Stimulated activated CD4-positive, alpha-beta T cell treated with anti-CD3 and anti-CD28 coated beads, Interleukin-1b, Interleukin-23, amount 100 ng/mL, for 1 hour (primary cell): Measurements from ENCODE around the gene CACNA1C.

Source experiments
- DNase-seq, 2 donors: peaks; one replicate each; pipeline ENCODE4 v3.0.0-alpha.2; 2020; ENCODE audit warnings: low read depth in 2 of 2

CACNA1C gene

DNA sequence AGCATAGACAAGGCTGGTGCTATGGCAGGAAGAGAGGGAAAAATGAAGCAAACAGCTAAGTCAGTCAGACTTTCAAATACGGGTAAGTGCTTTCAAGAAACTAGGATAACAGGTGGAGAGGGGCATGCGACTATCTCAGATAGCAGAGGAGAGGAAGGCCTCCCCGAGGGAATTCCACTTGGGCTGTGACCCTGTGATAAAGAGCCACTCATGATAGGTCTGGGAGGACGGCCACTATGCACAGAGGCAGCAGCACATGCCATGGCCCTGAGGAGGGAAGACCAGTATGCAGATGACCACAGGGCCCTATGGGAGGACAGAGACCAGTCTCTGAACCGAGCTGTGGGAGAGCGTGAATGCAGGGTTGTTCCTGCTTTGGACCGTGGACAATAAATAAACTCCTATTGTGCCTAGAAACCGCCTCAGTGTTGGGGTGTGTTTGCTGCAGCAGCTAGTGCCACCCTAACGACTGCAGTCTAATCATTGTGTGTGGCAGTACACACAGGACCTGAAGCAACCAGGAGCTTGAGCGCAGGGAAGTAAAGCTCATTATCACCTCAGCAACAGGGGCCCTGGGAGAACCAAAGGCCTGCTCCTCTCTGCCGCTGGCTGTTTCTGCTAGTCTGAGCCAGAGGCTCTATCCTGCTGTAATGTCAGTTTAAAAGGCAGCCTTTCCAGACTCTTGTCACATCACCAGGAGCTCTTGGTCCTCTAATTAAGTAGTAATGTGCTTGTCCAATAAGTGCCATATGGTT is 119.1 kb downstream of the CACNA1C start:
- DNase-seq = no peak

DNA sequence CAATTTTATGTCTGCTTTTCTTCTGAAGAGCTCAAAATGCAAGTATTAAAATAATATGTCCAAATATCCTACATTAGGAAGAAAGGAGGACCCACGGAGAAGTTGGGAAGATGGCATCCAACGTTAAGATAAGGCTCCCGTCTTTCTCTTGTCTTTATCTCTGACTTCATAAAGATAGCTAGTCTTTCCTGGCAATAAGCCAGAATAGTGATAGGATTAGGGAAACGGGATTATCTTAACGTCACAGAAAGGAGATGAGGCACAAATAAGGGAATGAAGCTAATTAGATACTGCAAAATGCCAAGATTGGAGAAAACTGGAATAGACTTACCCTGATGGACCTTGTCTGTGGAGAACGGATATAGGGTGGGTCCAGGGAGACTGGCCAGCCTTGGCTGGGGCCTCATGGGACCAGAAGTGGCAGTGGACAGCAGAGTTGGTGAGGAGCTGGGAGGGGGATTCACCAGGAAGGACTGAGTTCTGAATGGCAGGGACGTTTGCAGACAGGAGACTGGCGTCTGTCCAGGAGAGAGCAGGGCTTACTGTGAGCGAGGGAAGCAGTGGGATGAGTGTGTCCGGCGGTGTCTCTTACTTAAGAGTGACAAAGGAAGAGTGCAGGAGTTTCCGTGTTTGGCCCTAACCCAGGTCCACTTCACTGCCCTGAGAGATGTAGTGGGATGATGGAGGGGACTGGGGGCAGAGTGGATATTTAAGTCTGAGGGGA is 119.9 kb downstream of the CACNA1C start:
- no peak for DNase-seq

DNA sequence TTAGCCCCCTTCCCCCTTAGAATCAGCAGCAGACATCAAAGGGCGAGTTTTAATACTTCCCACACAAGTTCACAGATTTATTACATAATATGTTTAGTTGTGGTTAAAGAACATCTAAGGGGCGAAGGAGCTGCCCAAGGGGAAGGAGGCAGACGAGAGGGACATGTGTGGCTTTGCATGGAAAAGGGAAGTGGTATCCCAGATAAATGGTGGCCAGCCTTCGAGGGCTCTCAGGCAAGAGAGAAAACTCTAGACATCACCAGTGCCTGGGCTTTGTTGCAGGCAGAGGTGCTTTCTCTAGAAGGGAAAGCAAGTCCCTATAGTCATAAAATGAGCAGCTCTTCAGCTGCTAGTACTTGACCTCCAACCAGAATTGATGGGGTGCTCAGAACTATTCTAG is 121.2 kb downstream of the CACNA1C start:
- DNase-seq = no peak

DNA sequence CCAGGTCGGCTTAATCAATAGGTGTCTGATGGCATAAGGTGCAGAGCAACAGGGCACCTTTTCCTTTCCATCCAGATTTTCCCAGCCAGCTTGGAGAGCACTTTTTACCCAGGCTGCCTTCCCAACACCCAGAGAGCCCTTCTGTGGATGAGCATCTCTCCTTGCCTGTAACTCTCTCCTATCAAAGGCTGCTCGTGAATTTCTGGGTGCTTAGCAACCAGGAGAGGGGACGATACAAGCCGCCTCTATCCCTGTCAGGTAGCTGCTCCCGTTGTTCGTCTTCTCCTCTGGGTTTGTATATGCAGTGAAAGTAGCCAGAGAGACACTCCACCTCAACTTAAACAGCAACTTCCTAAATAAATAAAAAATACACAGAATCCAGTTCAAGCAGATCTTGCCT is 124.2 kb downstream of the CACNA1C start:
- DNase-seq = no peak

DNA sequence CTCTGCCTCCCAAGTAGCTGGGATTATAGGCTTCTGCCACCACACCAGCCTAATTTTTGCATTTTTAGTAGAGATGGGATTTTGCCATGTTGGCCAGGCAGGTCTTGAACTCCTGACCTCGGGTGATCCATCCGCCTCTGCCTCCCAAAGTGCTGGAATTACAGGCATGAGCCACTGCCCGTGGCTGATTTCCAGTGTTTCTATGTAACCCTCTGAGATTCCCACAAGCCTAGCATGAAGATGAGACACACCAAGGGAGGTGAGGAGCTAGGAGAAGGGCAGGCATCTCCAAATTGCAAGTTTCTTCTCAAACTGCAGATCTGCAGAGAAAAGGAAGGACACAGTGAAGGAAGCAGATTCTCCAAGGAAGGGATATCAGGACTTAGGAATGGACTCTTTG is 125.0 kb downstream of the CACNA1C start:
- no peak for DNase-seq

DNA sequence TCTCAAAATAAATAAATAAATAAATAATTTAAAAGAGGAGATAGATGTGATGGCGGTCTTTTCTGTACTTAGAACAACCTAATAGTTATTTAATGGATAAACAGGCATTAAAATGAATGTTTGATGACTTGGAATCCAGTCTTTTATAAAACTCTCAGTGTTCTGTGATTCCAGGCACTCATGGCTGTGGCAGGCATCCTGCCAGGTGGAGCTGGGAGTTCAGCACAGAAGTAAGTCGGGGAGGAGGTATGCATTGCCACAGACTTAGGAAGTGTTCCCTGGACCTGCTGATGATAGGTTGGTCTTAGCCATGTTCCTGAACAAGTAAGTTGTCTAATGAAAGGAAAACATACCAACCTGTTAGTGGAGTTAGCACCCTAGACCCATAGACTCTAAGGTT is 126.3 kb downstream of the CACNA1C start:
- DNase-seq = no peak

DNA sequence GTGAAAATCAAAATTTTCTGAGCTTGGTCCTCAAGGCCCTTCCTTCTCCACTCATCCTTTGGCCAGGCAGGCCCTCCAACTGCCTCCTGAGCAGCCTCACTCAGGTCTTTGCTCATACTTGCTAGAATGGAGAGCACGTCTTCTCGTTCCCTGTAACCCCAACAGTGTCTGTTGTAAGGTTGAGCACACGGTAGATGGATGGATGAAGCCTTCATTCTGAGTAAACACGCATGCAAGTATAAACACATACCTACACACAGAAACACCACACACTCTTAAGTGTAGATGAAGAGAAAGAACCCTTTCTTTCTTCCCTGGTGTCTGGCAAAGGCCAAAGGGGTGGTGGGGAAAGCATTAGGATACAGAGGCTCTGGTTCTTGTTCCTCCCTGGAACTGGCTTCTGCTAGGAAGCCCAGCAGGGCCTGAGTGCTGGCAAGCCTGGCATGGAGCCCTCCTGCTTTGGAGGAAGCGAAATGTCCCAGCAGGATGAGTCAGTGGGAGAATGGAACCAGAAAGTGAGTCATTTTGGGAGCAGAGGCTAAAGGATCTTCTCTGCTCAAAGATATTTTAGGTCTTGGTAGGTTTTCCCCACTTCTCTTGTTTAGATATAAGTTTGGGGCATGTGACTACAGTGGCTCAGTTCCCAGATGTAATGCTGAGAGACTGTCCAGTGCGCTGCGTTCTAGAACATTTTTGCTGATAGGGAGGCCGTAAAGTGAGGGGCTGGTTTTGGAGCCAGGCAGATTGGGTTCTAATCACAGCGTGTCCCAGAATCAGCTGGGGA is 127.4 kb downstream of the CACNA1C start:
- DNase-seq = no peak

DNA sequence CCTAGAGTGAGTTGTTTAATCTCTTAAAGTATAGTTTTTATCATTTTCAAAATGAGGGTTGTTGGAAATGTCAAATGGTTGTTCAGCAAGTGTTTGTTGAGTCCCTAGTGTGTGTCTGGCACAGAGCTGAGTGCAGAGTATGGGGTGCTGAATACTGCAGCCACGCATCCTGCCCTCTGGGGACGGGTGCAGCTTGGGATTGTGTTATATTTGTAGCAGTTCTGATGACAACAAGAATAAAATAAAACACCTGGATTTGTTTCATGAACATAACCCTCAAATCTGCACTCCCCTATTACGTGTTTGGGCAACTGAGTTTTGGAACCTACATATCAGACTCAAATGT is 127.9 kb downstream of the CACNA1C start:
- no peak for DNase-seq

DNA sequence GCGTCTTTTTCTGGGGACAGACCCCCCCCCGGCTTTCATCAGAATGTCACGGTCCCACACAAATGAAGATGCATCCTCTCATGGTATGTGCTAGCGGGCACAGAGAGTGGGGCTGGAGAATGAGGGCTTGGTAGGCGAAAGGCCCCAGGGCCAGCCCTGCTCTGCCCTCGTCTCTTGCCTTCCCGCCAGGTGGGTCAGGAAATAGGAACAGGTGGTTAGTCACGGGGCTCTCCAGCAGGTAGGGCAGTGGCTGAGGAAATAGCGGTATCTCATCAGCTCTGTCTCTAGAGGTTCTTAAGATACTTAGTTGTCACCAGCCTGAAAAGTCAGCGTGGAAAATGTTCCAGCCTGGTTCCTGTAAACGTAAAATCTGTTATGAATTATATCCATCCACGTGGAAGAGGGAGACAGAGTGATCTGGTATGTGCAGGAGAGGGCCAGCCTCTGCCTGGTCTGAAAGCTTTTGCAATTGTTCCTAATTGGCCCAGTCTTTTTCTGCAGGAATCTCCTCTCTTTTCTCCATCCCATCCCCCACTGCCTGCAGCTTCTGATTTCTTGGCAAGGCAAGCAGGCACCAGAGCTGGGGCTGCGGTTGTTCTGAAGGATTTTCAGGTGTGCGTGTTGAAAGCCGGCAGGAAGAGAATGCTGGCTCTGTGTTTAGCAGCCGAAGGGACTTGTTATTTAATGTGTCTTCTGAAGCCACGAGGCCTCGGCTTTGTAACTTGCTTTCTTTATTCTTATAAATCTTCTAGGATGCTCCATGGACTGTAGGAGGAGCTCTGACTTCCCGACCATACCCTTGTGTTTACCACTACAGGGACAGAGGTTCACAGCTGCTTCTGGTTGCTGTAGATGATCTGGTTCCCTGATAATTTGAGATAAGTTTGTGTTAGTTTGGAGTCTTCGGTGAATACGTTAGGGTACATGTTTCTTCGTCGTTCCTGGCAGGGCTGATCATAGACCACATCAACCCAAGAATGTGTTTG is 131.1 kb downstream of the CACNA1C start:
- DNase-seq = no peak

DNA sequence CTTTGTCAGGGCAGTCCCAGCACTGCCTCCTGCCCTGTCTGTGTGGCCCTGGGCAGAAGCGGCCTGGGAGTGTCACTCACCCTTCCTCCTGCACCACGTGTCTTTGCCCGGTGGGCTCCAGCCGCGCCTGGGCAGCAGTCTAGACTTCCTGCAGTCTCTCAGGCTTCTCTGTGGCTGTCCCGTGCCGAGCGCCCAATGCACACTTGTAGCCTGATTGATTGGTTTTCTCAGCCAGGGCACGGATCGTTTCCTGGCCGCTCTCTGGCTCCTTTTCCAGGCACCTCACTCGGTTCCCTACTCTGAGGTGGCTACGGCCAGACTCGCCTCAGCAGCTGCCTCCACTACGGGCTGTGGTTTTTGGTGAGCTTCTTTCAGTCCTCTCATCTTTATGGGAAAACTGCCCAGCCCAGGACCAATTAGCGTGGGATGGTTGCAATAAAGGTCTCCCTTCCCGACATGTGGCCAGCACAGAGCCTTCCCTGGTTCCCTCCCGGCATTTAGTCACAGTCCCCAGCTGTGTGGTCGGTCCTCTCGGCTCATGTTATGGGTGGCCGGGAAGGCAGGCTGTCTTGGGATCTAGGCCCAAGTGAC is 133.1 kb downstream of the CACNA1C start:
- DNase-seq = no peak

DNA sequence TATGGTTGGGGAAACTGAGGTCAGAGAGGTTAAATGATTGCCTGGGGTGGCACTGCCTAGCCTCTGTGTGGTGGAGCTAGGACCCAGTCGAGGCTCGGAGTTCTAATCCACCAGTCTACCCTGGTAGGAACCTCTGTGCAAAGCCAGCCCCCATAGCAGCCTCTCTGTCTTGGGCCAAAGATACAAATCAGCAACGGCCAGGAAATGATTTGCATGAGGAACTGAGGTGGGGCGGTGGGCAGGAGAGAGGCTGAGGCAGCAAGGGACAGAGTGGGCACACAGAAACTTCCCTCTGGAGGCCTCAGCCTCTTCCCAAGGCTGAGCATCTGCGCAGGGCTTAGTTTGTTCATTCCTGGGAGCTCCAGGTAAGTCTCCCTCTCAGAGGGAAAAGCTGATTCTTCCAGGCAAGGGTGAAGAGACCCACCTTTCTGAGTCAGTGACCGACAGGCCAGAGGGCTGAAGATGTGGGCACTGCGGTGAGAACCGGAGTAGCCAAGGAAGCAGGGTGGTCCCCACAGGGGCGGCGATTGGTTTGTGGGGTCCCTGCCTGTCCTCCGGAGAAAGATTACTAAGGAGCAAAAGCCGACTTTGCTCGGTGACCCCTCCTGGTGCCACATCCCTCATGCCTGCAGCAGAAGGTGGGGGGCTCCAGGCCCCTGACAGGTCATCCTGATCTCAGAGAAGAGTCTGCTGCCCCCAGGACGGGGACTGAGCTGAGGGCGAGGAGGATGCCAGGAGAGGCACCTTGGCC is 134.6 kb downstream of the CACNA1C start:
- DNase-seq = no peak

DNA sequence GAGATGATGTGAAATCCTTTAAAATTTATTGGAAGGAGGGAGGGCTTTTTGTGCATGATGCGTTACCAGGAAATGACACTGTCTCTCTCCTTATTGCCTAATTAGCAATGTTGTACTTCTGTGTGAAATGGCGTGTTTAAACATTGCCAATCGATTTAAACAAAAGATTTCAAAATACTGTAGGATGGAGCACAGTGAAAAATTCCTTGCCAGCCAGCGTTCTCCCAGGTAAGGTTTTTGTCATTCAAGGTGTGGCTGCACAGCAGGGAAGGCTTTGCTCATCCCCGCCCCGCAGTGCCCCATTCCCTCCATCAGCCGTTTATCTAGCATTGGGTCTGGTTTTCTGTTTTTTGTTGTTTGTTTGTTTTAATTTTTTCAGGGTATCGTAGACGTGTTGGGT is 137.3 kb downstream of the CACNA1C start:
- DNase-seq = no peak

DNA sequence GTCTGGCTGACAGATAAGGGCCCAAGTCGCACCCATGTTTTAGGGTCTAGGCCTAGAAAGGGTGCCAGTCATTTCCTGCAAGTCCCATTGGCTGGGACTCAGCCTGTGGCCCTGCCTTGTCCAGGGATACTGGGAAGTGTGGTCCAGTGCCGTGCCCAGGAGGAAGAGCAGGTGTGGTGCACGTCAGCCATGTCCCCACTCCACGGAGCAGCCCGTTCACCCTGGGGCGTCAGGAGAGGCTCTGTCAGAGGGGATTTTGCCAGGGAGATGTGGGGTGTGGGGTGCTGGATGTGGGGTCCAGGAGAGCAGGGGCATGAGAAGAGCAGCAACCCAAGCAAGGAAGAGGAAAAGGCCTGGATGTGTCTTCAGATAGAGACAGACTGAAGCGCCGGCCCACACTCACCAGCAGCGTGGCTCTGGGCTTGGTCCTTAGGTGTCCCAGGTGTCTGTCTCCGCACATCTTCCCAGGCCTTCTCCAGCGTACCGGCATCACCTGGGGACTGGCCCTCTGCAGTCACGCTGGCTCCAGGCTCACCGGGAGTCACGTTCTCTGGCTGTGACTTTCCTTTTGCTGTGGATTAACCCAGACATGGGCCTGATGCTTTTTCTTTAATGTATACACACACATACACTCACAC is 138.2 kb downstream of the CACNA1C start:
- DNase-seq = no peak

DNA sequence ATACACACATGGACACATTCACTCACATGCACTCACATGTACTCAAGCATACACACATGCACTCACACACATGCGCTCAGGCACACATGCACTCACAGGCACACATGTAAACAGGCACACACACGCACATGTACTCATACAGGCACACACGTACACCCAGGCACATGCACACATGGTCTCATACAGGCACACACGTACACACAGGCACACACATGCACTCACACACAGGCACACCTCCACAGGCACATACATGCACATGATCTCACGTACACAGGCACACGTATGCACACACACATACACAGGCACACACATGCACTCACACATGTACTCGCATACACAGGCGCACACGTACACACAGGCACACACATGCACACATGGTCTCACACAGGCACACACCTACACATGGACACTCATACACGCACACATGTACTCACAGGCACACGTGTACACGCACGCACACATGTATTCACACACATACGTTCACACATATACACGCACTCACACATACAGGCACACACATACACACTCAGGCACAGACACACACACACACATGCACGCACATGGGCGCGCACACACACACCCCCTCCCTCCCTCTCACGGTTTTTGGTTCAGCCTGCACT is 138.9 kb downstream of the CACNA1C start:
- no peak for DNase-seq

DNA sequence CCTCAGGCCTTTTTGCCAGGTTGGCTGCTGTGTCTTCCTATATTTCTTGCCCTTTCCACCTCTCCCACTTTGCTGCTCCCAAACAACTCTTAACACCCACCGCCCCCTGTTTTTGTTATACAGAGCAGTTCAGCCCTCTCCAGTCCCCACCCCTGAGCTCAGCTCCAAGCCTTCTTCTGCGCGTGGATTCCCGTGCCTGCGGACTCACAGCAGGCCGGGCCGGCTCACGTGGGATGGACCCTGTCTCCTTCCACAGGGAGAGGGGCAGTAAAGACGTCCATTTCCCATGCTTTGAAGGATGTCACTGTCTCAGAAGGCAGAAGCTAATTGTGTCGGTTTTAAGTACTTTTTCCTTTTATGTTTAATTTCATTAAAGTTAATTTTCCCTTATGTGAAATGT is 139.4 kb downstream of the CACNA1C start:
- DNase-seq = no peak

DNA sequence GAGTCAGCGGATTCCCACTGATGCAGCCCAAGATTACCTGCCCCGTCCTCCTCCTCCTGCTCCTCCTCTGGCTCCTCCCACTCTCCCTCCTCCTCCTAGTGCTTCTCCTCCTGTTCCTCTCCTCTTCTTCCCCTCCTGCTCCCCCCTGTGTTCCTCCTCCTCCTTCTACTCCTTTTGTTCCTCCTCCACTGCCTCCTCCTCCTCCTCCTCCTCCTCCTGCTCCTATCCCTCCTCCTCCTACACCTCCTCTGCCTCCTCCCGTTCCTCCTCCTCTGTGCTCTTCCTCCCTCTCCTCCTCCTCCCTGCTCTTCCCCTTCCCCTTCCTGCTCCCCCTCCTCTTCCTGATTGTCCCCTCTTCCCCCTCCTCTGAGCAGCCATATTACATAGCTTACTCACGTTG is 141.3 kb downstream of the CACNA1C start:
- no peak for DNase-seq

DNA sequence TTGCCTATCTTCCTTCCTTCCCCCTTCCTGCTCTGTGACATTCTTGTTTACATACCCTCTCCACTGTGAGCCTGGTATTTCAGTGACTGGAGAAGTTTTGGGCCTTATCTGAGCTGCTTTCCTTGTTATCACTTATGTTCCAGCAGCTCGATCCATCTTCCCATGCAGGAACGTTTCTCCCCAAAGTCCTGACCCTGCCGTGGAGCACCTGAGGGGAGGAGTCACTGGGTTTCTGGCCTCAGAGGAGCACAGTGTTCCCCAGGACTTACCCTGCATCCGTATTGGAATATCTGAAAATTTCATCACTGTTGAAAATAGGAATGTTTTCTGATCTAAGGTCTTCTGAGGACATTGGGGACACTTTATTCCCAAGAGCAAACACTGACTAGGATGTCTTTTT is 141.8 kb downstream of the CACNA1C start:
- no peak for DNase-seq

DNA sequence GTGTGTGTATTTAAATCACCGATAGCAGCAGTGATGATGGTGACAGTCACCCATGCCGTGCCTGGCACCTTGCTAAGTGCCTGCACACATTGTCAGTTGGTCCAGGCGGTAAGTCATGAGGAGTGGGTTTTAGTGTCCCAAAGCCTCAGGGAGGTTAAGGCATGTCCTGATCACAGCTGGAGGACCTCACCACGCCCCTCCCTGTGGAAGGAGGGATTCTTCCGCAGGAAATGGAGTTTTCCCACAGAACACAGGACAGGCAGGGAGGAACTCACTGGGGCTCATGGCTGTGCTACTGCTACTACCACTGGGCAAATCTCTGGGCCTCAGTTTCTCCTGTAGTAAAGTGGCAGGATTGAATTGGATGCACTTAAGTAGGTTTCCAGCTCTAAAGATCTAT is 142.3 kb downstream of the CACNA1C start:
- no peak for DNase-seq

DNA sequence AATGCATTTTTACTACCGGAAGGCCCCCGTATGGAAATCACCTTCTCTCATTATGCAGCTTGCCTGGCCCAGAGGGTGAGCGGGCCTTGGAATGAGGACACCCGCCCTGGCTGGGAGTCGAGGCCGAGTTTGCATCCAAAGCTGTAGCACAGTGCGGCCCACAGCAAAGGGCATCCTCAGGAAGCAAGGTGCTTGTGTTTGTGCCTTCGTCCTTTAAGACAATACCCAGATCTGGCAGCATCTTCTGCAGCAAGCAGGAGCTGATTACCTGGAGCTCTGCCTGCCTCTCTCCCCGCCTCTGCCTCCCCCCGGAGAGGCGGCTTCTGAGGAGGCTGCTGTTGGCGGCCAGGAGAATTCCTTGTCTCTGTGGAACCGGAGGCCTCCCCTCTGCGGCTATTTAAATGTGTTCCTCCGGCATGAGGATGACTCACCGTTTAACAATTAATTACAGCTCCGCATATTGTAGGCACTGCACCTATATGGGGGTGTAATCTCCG is 145.3 kb downstream of the CACNA1C start:
- DNase-seq = no peak
